T-helper 17 cell (primary cell): ENCODE data around the gene OR2W3. TPM values are rescaled to one million over a fixed set of nuclear protein-coding genes. Genes with fewer than 3 reads are reported as not detected.

Experiments used
- ATAC-seq: fragments of 150-1000 bp; cut with Tn5 transposase; 2 replicates; pipeline ENCODE4 v1.10.0; 2021; ENCODE audit warnings: mild to moderate bottlenecking, moderate library complexity
- DNase-seq, 3 donors: peaks; one replicate each; pipeline versions ENCODE4 v3.0.0 to v3.0.0-alpha.2; 2020 to 2021
- H3K9me3 ChIP-seq: one replicate; pipeline ENCODE4 v1.7.0; 2013; ENCODE audit warnings: low read length, mild to moderate bottlenecking; ENCODE audit not compliant: control insufficient read depth, poor library complexity, severe bottlenecking
- H3K27ac Mint-ChIP-seq: one replicate; pipeline ENCODE4 v1.8.0; 2022; ENCODE audit warnings: mild to moderate bottlenecking, moderate library complexity, mixed read lengths
- H3K27me3 Mint-ChIP-seq: one replicate; pipeline ENCODE4 v1.8.0; 2022; ENCODE audit warnings: mixed read lengths
- H3K36me3 Mint-ChIP-seq: one replicate; pipeline ENCODE4 v1.8.0; 2022; ENCODE audit warnings: low read depth, mixed read lengths
- H3K4me1 Mint-ChIP-seq: one replicate; pipeline ENCODE4 v1.8.0; 2022; ENCODE audit warnings: mild to moderate bottlenecking, mixed read lengths
- H3K4me3 Mint-ChIP-seq: one replicate; pipeline ENCODE4 v1.8.0; 2022; ENCODE audit warnings: mild to moderate bottlenecking, moderate library complexity, mixed read lengths
- total RNA-seq, 4 donors: library from RNA in 2 of 4; stranded (reverse) in 2 of 4; gene quantifications; one replicate each; pipeline ENCODE4 v1.2.3 and lab custom pipeline; 2022 to 2026

OR2W3 gene
- total RNA-seq, 2 donors from 2014 or later = 0.72 to 6.6 TPM

DNA sequence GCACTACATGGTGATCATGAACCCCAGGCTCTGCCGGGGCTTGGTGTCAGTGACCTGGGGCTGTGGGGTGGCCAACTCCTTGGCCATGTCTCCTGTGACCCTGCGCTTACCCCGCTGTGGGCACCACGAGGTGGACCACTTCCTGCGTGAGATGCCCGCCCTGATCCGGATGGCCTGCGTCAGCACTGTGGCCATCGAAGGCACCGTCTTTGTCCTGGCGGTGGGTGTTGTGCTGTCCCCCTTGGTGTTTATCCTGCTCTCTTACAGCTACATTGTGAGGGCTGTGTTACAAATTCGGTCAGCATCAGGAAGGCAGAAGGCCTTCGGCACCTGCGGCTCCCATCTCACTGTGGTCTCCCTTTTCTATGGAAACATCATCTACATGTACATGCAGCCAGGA lies 589 bp downstream of the OR2W3 start:
- peaks cover 16% of the 10 kb centered on the region for H3K27me3 Mint-ChIP-seq
- no peaks in the 10 kb centered on the region for H3K4me1 Mint-ChIP-seq
- no peak for ATAC-seq

DNA sequence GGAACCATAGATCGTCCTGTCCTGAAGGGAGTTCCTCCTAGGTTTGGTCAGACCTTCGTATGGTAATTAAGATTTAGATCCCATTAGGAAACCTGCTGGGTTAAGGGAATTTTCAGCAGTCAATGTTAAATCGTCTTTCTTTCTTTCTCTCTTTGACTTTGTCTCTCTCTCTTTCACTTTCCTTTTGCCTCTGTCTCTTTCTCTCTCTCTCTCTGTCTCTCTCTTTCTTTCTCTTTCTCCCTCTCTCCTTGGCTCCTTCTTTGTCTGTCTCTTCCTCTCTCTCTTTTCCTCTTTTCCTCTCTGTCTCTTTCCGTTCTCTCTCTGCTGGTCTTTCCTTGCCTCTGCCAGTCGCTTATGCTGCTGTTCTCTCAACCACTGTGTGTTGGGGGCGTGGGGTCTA lies 8.7 kb downstream of the OR2W3 start:
- ATAC-seq = no peak
- Mint-ChIP-seq H3K4me1 (peaks cover 8% of the 10 kb centered on the region), H3K36me3 (no peaks in the 10 kb centered on the region), H3K27me3 (no peaks in the 10 kb centered on the region), H3K4me3 (no peak overlapping the region), H3K27ac (no peak overlapping the region)
- DNase-seq = no peak
- no peaks in the 10 kb centered on the region for H3K9me3 ChIP-seq

More for the DNA sequence above, 589 bp downstream of the OR2W3 start:
- no peaks in the 10 kb centered on the region for H3K9me3 ChIP-seq
- Mint-ChIP-seq H3K27ac (no peak overlapping the region), H3K4me3 (no peak overlapping the region), H3K36me3 (no peaks in the 10 kb centered on the region)
- DNase-seq = no peak

DNA sequence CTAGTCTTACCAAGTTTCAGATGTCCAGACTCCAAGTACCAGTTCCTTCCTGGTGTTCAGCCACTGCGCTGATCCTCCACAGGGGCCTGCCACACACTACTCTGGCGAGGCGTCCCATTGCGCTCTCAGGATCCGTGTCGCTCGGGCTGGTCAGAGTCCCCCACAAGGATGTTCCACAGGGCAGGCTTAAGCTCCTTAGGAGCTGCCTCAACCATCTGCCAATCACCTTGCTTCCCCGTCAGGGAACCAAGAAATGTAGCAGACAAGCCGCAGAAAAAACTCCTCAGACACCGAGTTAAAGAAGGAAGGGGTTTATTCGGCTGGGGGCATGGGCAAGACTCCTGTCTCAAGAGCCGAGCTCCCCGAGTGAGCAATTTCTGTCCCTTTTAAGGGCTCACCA lies 9.8 kb downstream of the OR2W3 start:
- Mint-ChIP-seq H3K27ac (no peak overlapping the region), H3K4me1 (peaks cover 8% of the 10 kb centered on the region), H3K4me3 (no peak overlapping the region), H3K36me3 (no peaks in the 10 kb centered on the region), H3K27me3 (no peaks in the 10 kb centered on the region)
- no peak for DNase-seq
- no peaks in the 10 kb centered on the region for H3K9me3 ChIP-seq
- no peak for ATAC-seq

DNA sequence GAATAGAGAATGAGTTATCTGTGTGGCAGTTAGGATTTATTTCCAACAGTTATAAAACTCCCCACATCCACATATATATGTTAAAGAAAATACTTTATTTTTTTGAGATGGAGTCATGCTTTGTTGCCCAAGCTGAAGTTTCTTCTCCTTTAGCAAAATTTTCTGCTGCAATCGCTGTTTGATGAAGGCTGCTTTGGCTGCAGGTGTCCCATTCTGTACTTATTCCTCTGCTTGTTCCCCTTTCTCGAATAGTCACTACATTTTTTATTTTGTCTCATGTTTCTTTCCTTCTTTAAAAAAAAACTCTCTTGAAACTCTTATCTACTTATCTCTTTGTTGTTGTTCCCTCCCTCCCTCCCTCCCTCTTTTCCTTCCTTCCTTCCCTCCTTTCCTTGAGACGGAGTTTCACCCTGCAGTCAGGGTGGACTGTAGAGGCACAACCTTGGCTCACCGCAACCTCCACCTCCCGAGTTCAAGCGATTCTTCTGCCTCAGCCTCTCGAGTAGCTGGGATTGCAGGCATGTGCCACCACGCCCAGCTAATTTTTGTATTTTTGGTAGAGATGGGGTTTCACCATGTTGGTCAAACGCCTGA lies 10.6 kb downstream of the OR2W3 start:
- Mint-ChIP-seq H3K27me3 (no peaks in the 10 kb centered on the region), H3K4me1 (peaks cover 8% of the 10 kb centered on the region), H3K4me3 (peak overlapping the region; percentile 90), H3K36me3 (no peaks in the 10 kb centered on the region), H3K27ac (peak overlapping the region; percentile 92)
- peak; percentile 25 for ATAC-seq
- H3K9me3 ChIP-seq = no peaks in the 10 kb centered on the region
- DNase-seq = no peak

DNA sequence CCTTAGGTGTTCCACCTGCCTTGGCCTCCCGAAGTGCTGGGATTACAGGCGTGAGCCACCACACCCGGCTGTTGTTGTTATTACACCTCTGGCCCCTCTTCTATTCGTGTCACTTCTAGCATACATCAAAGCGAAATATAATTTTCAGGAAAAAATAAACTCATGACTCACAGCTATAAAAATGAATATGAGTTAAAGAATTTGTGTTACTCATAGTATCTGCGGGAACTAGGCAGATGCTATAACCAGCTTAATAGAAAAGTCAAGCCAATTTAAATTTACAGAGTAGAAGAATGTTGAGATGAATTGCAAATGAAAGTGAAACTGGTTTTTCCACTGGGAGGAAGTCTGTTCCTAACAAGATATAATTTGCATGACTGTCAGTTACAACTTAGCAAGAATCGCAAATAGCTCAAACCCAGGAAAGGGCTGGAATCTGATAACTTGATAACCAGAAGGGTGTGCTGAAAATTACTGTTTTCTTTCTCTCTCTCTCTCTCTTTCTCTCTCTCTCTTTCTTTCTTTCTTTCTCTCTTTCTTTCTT lies 11.2 kb downstream of the OR2W3 start:
- Mint-ChIP-seq H3K36me3 (no peaks in the 10 kb centered on the region), H3K4me3 (peak overlapping the region; percentile 90), H3K27ac (peak overlapping the region; percentile 92), H3K4me1 (peaks cover 8% of the 10 kb centered on the region), H3K27me3 (no peaks in the 10 kb centered on the region)
- peak; percentile 50 for ATAC-seq
- no peaks in the 10 kb centered on the region for H3K9me3 ChIP-seq
- DNase-seq = no peak

DNA sequence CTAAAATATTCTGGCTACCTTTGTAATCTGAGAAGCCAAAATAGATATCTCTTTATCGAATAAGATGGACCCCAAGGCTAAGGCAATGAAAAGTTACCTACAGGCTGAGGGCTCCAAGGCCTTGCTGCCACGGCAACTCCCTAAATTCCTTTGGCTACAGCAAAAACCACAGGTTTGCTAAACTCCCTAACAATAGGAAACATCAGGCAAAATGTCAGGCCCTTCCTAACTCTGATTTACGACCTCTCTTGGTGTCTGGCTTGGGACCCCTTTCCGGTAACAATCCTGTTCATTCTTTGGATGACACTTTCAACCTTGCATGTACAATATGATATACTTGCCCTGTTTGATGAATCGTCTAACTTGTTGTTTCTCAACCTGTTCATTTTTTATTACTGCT lies 13.4 kb downstream of the OR2W3 start:
- DNase-seq (no peak), ATAC-seq (no peak)
- H3K9me3 ChIP-seq = no peaks in the 10 kb centered on the region
- Mint-ChIP-seq H3K27me3 (no peaks in the 10 kb centered on the region), H3K4me1 (peaks cover 8% of the 10 kb centered on the region), H3K36me3 (no peaks in the 10 kb centered on the region), H3K4me3 (no peak overlapping the region), H3K27ac (no peak overlapping the region)

DNA sequence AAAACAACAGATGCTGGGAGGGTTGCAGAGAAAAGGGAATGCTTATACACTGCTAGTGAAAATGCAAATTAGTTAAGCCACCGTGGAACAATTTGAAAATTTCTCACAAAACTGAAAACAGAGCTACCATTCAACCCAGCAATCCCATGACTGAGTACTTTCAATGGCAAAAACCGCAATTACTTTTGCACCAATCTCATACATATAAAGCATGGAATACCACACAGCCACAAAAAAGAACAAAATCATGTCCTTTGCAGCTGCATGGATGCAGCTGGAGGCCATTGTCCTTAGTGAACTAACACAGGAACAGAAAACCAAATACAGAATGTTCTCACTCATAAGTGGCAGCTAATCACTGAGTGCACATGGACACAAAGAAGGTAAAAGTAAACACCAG lies 18.4 kb downstream of the OR2W3 start:
- no peaks in the 10 kb centered on the region for H3K9me3 ChIP-seq
- Mint-ChIP-seq H3K27me3 (peaks cover 24% of the 10 kb centered on the region), H3K4me1 (no peaks in the 10 kb centered on the region), H3K4me3 (no peak overlapping the region), H3K27ac (no peak overlapping the region), H3K36me3 (no peaks in the 10 kb centered on the region)
- ATAC-seq = no peak
- DNase-seq = no peak

DNA sequence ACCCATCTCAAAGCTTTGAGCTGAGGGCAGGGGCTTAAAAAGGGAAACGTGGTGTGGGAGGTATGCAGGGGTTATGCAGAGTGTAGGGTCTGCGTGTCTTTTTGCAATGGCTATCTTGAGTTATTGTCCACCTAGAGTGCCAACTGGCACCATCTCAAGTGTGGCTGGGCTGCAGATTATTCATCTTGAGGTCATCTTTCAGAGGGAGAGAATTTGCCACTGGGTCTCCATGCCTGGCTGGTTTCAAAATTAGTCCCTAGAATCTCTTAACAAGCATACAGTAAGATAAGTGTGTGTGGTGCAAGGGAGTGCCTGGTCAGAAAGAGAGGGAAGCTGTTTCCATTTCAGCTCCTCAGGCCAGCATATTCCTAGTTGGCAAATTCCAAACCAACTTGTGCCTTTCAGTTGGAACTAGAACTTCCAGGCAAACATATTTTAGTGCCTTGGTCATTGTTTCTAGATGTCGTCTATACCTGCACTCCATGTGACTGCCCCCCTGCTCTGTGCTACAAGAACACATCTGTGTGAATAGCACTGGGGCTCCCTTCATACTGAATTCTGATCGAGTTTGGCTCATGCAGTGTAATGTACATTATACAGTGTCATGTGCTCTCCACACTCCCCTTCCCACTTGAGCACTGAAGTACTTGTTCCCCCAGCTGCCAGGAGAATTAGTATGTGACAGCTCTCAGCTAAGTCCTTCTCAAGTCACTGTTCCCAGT lies 19.7 kb downstream of the OR2W3 start:
- ATAC-seq (no peak), DNase-seq (no peak)
- Mint-ChIP-seq H3K27ac (peak overlapping the region; percentile 56), H3K4me3 (no peak overlapping the region), H3K36me3 (no peaks in the 10 kb centered on the region), H3K4me1 (no peaks in the 10 kb centered on the region), H3K27me3 (peaks cover 24% of the 10 kb centered on the region)
- H3K9me3 ChIP-seq = no peaks in the 10 kb centered on the region

DNA sequence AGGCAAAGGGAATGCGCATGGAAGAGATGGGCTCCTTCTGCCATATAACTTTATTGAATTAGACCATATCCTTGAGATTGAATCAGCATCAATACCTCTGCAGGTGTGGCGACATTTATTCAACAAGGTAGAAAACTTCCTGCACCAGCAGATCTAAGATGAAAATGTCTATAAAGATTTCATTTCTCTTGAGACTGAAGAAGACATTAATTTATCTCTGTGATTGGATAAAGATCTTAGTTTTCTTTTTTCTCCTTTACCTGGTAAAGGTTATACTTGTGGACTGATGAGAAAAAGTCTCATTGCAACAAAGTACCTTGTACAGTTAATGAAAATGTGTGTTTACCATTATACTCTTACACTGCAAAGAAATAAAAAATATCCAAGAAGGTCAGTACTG lies 24.6 kb downstream of the OR2W3 start, which contains the start of gene OR2T8:
TSS of gene OR2T8 (plus strand) at position 301 of the 400 bp plus-strand sequence. CDS start 766 bp downstream, outside the sequence.
- DNase-seq (no peak), ATAC-seq (no peak)
- H3K9me3 ChIP-seq = no peaks in the 10 kb centered on the region
- peaks cover 23% of the 10 kb centered on the region for H3K27me3 Mint-ChIP-seq
- H3K27ac Mint-ChIP-seq = no peak within 1 kb of the TSS
- H3K36me3 Mint-ChIP-seq = peaks cover 3% of the 10 kb centered on the region
- no peaks in the 10 kb centered on the region for H3K4me1 Mint-ChIP-seq
- no peak within 1 kb of the TSS for H3K4me3 Mint-ChIP-seq

DNA sequence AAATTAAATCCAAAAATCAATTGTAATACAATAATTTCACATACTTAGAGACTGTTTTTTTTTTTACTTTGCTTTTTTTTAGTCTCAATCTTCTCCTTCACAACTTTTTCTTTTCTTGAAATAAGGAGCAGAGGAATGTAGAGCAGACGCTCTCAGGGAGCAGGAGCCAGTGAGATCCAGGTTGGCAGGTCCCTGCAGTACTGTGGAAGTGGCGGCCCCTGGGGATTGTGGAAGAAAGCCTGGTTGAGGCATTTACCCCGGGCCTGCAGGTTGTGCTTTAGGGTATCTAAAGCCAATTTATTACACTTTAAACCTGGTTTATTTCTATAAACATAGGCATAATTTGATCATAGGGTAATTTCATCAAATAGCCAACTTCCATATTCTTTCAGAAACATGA lies 28.6 kb downstream of the OR2W3 start:
- H3K27ac Mint-ChIP-seq = no peak overlapping the region
- no peak overlapping the region for H3K4me3 Mint-ChIP-seq
- H3K27me3 Mint-ChIP-seq = peaks cover 12% of the 10 kb centered on the region
- no peaks in the 10 kb centered on the region for H3K4me1 Mint-ChIP-seq
- H3K36me3 Mint-ChIP-seq = peaks cover 3% of the 10 kb centered on the region
- ATAC-seq (no peak), DNase-seq (no peak)
- no peaks in the 10 kb centered on the region for H3K9me3 ChIP-seq

DNA sequence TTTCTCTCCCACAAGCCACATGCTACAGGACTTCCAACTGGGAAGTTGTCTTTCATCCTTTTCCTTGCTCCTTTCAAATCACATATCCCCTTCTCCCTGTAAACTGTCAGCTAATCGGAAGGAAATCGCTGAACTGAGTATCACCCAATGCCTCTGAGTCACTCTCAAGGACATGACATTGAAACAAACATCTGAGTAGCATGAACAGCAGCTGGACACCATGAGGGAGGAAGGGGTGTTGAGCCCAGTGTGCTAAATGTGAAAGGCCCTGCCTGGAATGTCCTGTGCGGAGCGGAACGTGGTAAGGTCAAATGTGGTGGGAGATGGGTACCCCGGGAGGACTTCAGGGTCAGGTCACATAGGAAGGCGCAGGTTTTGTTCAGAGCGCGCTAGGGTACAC lies 29.5 kb downstream of the OR2W3 start, which contains the start of gene OR2AJ1:
TSS of gene OR2AJ1 (plus strand) at position 22 of the 400 bp plus-strand sequence. CDS start 8,880 bp downstream, outside the sequence.
- no peak within 1 kb of the TSS for H3K4me3 Mint-ChIP-seq
- no peak within 1 kb of the TSS for H3K27ac Mint-ChIP-seq
- no peaks in the 10 kb centered on the region for H3K9me3 ChIP-seq
- no peak for ATAC-seq
- H3K27me3 Mint-ChIP-seq = peaks cover 12% of the 10 kb centered on the region
- no peaks in the 10 kb centered on the region for H3K4me1 Mint-ChIP-seq
- peaks cover 3% of the 10 kb centered on the region for H3K36me3 Mint-ChIP-seq
- DNase-seq = no peak

DNA sequence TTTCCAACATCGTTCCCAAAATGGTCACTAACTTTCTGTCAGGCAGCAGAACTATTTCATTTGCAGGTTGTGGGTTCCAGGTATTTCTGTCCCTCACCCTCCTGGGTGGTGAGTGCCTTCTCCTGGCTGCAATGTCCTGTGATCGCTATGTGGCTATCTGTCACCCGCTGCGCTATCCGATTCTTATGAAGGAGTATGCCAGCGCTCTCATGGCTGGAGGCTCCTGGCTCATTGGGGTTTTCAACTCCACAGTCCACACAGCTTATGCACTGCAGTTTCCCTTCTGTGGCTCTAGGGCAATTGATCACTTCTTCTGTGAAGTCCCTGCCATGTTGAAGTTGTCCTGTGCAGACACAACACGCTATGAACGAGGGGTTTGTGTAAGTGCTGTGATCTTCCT lies 38.6 kb downstream of the OR2W3 start:
- DNase-seq (no peak), ATAC-seq (no peak)
- Mint-ChIP-seq H3K4me1 (no peaks in the 10 kb centered on the region), H3K36me3 (no peaks in the 10 kb centered on the region), H3K27ac (peak overlapping the region; percentile 3), H3K27me3 (no peaks in the 10 kb centered on the region), H3K4me3 (no peak overlapping the region)
- H3K9me3 ChIP-seq = no peaks in the 10 kb centered on the region

DNA sequence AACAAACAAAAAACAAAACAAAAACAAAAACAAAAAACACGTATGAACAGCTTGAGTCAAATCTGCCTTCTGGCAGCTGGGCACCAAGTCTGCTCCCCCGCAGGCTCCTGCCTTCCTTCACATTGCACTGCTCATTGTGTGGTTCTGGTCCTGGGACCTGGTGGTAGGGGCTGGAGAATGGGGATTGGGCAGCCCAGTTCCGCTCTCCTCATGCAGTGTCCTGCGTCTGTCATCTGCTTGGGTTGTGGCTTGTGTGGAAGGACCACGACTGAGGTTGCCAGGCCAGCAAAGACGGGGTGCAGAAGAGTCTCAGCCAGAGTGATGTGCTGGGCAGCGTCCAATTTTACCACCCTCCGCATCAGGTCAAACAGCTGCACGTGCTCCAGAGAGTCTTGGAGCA lies 40.4 kb downstream of the OR2W3 start:
- no peaks in the 10 kb centered on the region for H3K9me3 ChIP-seq
- H3K4me1 Mint-ChIP-seq = no peaks in the 10 kb centered on the region
- H3K27ac Mint-ChIP-seq = no peak overlapping the region
- DNase-seq (no peak), ATAC-seq (no peak)
- H3K4me3 Mint-ChIP-seq = no peak overlapping the region
- H3K27me3 Mint-ChIP-seq = no peaks in the 10 kb centered on the region
- no peaks in the 10 kb centered on the region for H3K36me3 Mint-ChIP-seq
